Parathyroid adenoma (tissue), 2 donors: ENCODE measurements around the gene NSUN2.

Experiments
- H2AFZ ChIP-seq: fragments of 300-600 bp; sonication (generic); one replicate; pipeline ENCODE4 v1.7.0; 2017; ENCODE audit warnings: antibody characterized with exemption, mild to moderate bottlenecking
- H3K27ac ChIP-seq: fragments of 300-600 bp; sonication (generic); one replicate; pipeline ENCODE4 v1.7.0; 2017
- H3K27me3 ChIP-seq: fragments of 300-600 bp; sonication (generic); one replicate; pipeline ENCODE4 v1.7.0; 2017; ENCODE audit warnings: low read length; ENCODE audit not compliant: control insufficient read depth, insufficient read depth
- H3K36me3 ChIP-seq: fragments of 300-600 bp; sonication (generic); one replicate; pipeline ENCODE4 v1.7.0; 2017; ENCODE audit warnings: low read length; ENCODE audit not compliant: control insufficient read depth, insufficient read depth
- H3K4me1 ChIP-seq: fragments of 300-600 bp; sonication (generic); one replicate; pipeline ENCODE4 v1.7.0; 2017; ENCODE audit warnings: control low read depth
- H3K4me2 ChIP-seq: fragments of 300-600 bp; sonication (generic); one replicate; pipeline ENCODE4 v1.7.0; 2017; ENCODE audit warnings: low read length
- H3K4me3 ChIP-seq: fragments of 300-600 bp; sonication (generic); one replicate; pipeline ENCODE4 v1.7.0; 2017; ENCODE audit warnings: low read depth, low read length
- H3K79me2 ChIP-seq: fragments of 300-600 bp; sonication (generic); one replicate; pipeline ENCODE4 v1.7.0; 2017; ENCODE audit warnings: control low read depth
- H3K9ac ChIP-seq: fragments of 300-600 bp; sonication (generic); one replicate; pipeline ENCODE4 v1.7.0; 2017; ENCODE audit warnings: mild to moderate bottlenecking
- H3K9me3 ChIP-seq: fragments of 300-600 bp; sonication (generic); one replicate; pipeline ENCODE4 v1.7.0; 2017; ENCODE audit warnings: low read length; ENCODE audit not compliant: control insufficient read depth
- TF ChIP-seq, protein P1 (sequence below): fragments of 300-600 bp; sonication (generic); IDR thresholded peaks from one replicate; pipeline ENCODE4 v1.7.0; 2017; ENCODE audit warnings: antibody characterized with exemption, mild to moderate bottlenecking
- donor health status: primary hyperparathyroidism.

The NSUN2 gene

DNA sequence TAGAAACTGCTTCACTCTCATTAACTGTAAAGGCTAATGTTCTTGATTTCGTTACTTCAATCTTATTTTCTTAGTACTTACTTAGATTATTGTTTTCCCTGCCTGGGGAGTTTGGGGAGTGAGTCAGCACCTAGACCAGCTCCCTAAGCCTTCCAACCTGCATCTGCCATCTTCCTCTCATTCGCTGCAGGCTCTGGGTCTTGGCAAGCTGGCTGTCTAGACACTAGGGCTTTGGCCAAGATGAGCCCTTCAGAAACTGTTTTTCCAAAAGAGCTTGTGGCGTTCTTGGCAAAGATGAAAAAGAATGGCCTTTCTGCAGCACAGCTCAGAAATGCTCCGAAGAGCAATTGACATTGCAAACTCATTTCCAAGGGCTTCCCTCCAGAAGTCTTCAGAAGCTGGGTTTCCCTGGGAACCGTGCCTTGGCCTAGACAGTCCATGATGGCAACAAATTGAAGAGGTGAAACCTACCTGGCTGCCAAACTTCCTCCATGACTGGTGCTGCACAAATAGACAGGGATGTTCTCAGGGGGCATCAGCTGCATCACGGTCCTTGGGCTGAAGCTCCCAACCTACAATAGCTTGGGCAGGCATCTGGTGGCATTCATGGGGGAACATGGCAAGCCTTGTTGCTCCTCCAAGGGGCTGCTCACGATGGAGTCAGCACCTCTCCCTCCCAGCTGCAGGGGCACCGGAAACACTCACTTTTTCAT is 76.6 kb downstream of the NSUN2 start:
- TF ChIP-seq, protein P1, sequence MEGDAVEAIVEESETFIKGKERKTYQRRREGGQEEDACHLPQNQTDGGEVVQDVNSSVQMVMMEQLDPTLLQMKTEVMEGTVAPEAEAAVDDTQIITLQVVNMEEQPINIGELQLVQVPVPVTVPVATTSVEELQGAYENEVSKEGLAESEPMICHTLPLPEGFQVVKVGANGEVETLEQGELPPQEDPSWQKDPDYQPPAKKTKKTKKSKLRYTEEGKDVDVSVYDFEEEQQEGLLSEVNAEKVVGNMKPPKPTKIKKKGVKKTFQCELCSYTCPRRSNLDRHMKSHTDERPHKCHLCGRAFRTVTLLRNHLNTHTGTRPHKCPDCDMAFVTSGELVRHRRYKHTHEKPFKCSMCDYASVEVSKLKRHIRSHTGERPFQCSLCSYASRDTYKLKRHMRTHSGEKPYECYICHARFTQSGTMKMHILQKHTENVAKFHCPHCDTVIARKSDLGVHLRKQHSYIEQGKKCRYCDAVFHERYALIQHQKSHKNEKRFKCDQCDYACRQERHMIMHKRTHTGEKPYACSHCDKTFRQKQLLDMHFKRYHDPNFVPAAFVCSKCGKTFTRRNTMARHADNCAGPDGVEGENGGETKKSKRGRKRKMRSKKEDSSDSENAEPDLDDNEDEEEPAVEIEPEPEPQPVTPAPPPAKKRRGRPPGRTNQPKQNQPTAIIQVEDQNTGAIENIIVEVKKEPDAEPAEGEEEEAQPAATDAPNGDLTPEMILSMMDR, result no peak
- H3K27me3 ChIP-seq, result peaks cover 4% of the 10 kb centered on the region

DNA sequence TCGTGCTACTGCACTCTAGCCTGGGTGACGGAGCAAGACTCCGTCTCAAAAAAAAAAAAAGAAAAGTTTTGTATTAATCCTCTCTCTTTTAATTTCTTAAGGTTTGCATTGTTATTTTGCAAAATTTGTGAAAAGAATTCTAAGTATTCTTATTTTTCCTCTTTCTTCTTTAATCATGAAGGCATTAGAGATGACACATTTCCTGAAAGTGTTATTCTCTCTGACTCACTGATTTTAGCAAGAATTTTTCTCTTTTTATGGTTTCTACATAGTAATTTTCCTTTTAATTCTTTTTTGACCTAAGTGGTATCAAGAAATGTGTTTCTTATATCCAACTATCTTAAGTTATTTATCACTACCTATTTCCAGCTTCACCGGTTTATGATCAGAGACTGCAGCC is 78.0 kb downstream of the NSUN2 start:
- H2AFZ ChIP-seq, result no peak overlapping the region
- no peak overlapping the region for H3K9ac ChIP-seq
- no peaks in the 10 kb centered on the region for H3K36me3 ChIP-seq
- TF ChIP-seq, protein P1, result no peak
- no peaks in the 10 kb centered on the region for H3K79me2 ChIP-seq
- H3K4me3 ChIP-seq, result no peak overlapping the region
- no peak overlapping the region for H3K27ac ChIP-seq
- no peak overlapping the region for H3K4me2 ChIP-seq
- H3K9me3 ChIP-seq, result no peaks in the 10 kb centered on the region
- H3K27me3 ChIP-seq, result peaks cover 4% of the 10 kb centered on the region
- no peaks in the 10 kb centered on the region for H3K4me1 ChIP-seq

More for the DNA sequence above, 76.6 kb downstream of the NSUN2 start:
- Histone ChIP-seq H3K4me3 (no peak overlapping the region), H3K9me3 (no peaks in the 10 kb centered on the region), H2AFZ (no peak overlapping the region), H3K9ac (no peak overlapping the region), H3K79me2 (no peaks in the 10 kb centered on the region), H3K36me3 (no peaks in the 10 kb centered on the region), H3K27ac (no peak overlapping the region), H3K4me1 (no peaks in the 10 kb centered on the region), H3K4me2 (no peak overlapping the region)

DNA sequence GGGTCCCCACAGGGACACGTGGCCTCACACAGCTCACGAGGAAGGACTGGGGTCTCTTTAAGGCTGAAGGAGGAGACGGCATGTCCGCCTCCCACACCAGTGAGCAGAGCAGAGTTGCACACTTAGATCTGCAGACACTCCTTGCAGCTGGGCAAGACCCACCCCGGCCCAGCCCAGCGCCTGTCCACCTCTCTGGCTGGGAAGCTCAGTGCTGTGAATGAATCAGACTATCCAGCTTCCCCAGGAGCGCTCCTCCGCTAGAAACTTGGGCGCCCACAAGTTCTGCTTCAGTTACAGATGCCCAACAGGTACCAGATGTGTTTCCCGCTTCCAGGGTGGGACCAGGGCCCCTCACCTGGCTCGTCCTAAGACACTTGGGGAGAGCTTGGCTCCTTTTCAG is 78.9 kb downstream of the NSUN2 start:
- no peak overlapping the region for H3K9ac ChIP-seq
- H3K4me3 ChIP-seq, result no peak overlapping the region
- TF ChIP-seq, protein P1, result no peak

DNA sequence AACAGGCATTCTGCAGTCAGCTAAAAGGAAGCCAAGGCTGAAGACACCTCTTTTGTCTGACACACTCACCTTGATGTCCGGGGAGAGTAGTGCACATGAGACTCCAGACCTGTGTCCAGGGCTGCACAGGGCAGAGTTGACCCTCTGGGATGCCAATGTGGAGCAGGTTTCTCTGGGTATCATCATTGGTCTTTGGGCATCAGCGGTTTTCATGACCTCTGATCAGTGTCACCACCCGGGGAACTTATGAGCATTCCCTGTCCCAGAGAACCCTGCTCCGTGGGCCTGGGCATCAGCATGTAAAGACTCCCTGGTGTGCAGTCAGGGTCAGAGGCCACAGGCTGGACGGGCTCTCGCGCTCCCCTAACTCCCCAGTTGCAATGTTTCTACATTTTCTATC is 80.2 kb downstream of the NSUN2 start:
- Histone ChIP-seq H2AFZ (no peak overlapping the region), H3K79me2 (no peaks in the 10 kb centered on the region), H3K9ac (no peak overlapping the region), H3K4me3 (no peak overlapping the region), H3K27me3 (peaks cover 4% of the 10 kb centered on the region), H3K36me3 (no peaks in the 10 kb centered on the region), H3K9me3 (no peaks in the 10 kb centered on the region), H3K4me2 (no peak overlapping the region), H3K27ac (no peak overlapping the region), H3K4me1 (no peaks in the 10 kb centered on the region)
- TF ChIP-seq, protein P1, result no peak

More for the DNA sequence above, 78.9 kb downstream of the NSUN2 start:
- no peak overlapping the region for H3K27ac ChIP-seq
- H2AFZ ChIP-seq, result no peak overlapping the region
- no peak overlapping the region for H3K4me2 ChIP-seq
- no peaks in the 10 kb centered on the region for H3K36me3 ChIP-seq
- H3K27me3 ChIP-seq, result peaks cover 4% of the 10 kb centered on the region
- H3K9me3 ChIP-seq, result no peaks in the 10 kb centered on the region
- H3K79me2 ChIP-seq, result no peaks in the 10 kb centered on the region
- no peaks in the 10 kb centered on the region for H3K4me1 ChIP-seq

DNA sequence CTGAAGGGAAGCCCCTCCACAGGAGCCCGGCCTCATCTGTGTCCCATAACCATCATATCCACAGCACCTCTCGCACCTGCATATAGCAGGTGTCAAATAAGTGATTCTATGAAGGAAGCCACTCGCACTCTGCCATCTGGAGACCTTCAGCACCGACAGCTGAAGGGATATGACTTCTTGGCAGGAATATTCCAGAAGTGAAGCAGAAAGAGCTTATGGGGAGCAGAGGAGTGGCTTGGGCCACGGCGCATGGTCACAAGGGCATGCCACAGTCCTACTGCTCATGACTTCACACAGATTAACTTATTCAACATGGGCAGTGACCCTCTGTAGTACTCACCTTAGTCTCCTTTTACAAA is 80.9 kb downstream of the NSUN2 start:
- no peaks in the 10 kb centered on the region for H3K27me3 ChIP-seq
- no peak overlapping the region for H3K4me3 ChIP-seq
- H3K9me3 ChIP-seq, result no peaks in the 10 kb centered on the region
- H3K27ac ChIP-seq, result no peak overlapping the region
- H3K79me2 ChIP-seq, result no peaks in the 10 kb centered on the region
- H3K36me3 ChIP-seq, result no peaks in the 10 kb centered on the region
- TF ChIP-seq, protein P1, result no peak
- H2AFZ ChIP-seq, result no peak overlapping the region
- H3K4me1 ChIP-seq, result no peaks in the 10 kb centered on the region
- no peak overlapping the region for H3K4me2 ChIP-seq
- no peak overlapping the region for H3K9ac ChIP-seq
